HFFc6 (cell line): ENCODE measurements around the gene BZW2. TPM values are rescaled to one million over a fixed set of nuclear protein-coding genes. Genes with fewer than 3 reads are reported as not detected.

Experiments
- DNase-seq: peaks from one replicate; pipeline ENCODE4 v3.0.0-alpha.2; 2018
- H3K27ac Mint-ChIP-seq: 2 replicates; pipeline ENCODE4 v1.8.0; 2020; ENCODE audit warnings: mild to moderate bottlenecking, mixed read lengths
- H3K27me3 Mint-ChIP-seq: 2 replicates; pipeline ENCODE4 v1.8.0; 2021; ENCODE audit warnings: mild to moderate bottlenecking, moderate library complexity, mixed read lengths; ENCODE audit not compliant: insufficient read depth
- H3K36me3 Mint-ChIP-seq: 2 replicates; pipeline ENCODE4 v1.8.0; 2021; ENCODE audit warnings: low read depth, mixed read lengths
- H3K4me1 Mint-ChIP-seq: 2 replicates; pipeline ENCODE4 v1.8.0; 2020; ENCODE audit warnings: low read depth, mixed read lengths
- H3K4me3 Mint-ChIP-seq: 2 replicates; pipeline ENCODE4 v1.8.0; 2020; ENCODE audit warnings: mild to moderate bottlenecking, moderate library complexity, mixed read lengths
- H3K9me3 Mint-ChIP-seq: 2 replicates; pipeline ENCODE4 v1.8.0; 2020; ENCODE audit warnings: mild to moderate bottlenecking, mixed read lengths
- total RNA-seq, 6 experiments: library from RNA; stranded (reverse); fragmentation: NEBNext Ultra II Directional; extraction: Animal tissue kit (Norgen Biotek cat#: 25700); gene quantifications; 2 replicates in 1 of 6; 3 replicates in 5 of 6; pipeline ENCODE4 v1.2.3, GENCODE V29; 2021
- TF ChIP-seq, protein P1 (sequence below): fragments of 200-600 bp; sonication (generic); IDR thresholded peaks from 2 replicates; pipeline ENCODE4 v1.5.0; 2021; ENCODE audit warnings: antibody characterized with exemption, mild to moderate bottlenecking

The BZW2 gene
- total RNA-seq, 6 experiments from 2014 or later = 75.8 to 104 (median 94.5) TPM

GRCh38 chr7:16738011-16738688, 92.2 kb downstream of the BZW2 start:
- Mint-ChIP-seq H3K27me3 (no peaks in the 10 kb centered on the region; the same call in 1 of the 2 replicates), H3K9me3 (no peaks in the 10 kb centered on the region), H3K4me1 (peaks cover 56% of the 10 kb centered on the region), H3K36me3 (no peaks in the 10 kb centered on the region), H3K4me3 (no peak overlapping the region), H3K27ac (no peak overlapping the region)
- TF ChIP-seq, protein P1, sequence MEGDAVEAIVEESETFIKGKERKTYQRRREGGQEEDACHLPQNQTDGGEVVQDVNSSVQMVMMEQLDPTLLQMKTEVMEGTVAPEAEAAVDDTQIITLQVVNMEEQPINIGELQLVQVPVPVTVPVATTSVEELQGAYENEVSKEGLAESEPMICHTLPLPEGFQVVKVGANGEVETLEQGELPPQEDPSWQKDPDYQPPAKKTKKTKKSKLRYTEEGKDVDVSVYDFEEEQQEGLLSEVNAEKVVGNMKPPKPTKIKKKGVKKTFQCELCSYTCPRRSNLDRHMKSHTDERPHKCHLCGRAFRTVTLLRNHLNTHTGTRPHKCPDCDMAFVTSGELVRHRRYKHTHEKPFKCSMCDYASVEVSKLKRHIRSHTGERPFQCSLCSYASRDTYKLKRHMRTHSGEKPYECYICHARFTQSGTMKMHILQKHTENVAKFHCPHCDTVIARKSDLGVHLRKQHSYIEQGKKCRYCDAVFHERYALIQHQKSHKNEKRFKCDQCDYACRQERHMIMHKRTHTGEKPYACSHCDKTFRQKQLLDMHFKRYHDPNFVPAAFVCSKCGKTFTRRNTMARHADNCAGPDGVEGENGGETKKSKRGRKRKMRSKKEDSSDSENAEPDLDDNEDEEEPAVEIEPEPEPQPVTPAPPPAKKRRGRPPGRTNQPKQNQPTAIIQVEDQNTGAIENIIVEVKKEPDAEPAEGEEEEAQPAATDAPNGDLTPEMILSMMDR = no peak
- DNase-seq = no peak

- H3K4me1 Mint-ChIP-seq = peaks cover 67% of the 10 kb centered on the region
- H3K4me3 Mint-ChIP-seq = peak overlapping the region; percentile 47
- H3K27me3 Mint-ChIP-seq = no peaks in the 10 kb centered on the region
- TF ChIP-seq, protein P1 = no peak
- H3K36me3 Mint-ChIP-seq = no peaks in the 10 kb centered on the region
- no peaks in the 10 kb centered on the region for H3K9me3 Mint-ChIP-seq
- DNase-seq = peak; percentile 99
- H3K27ac Mint-ChIP-seq = peak overlapping the region; percentile 85
Observed at GRCh38 chr7:16739863-16740622, 94.1 kb downstream of the BZW2 start.

DNA sequence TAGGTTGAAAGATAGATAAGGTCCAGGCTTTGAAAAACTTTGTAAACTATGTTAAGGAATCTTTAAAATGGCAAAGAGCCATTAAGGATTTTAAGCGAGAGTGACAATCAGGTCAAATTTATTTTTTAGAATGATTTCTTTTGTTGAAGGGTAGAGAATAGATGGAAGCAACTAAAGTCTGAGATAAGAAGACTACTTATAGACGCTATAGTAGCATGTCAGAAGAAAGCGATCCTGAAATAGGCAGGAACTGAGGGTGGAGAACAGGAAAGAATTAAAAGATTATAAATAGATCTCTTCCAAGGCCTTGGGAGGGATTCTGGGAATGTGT, 94.6 kb downstream of the BZW2 start:
- TF ChIP-seq, protein P1 = no peak
- Mint-ChIP-seq H3K4me3 (peak overlapping the region; percentile 47), H3K27ac (peak overlapping the region; percentile 85), H3K9me3 (no peaks in the 10 kb centered on the region), H3K36me3 (no peaks in the 10 kb centered on the region), H3K4me1 (peaks cover 62% of the 10 kb centered on the region), H3K27me3 (no peaks in the 10 kb centered on the region)
- no peak for DNase-seq

DNA sequence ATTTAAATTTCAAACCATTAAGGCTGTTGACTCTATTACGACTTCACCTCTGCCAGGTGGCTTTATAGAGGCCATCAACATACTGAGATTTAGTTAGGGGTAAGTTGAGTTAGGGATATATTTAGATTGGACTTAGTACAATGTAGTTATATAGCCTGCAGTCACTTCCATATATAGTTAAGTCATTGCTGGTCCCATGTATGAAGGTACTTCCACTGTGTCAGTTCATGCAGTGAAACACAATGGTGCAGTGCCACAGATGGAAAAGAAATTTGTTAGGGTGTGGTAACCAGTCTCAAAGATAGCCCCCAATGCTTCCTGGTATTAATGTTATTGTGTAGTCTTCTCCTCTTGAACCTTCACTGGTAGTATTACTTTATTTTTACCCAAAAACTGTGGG, 95.0 kb downstream of the BZW2 start:
- H3K27ac Mint-ChIP-seq = peak overlapping the region; percentile 85
- TF ChIP-seq, protein P1 = no peak
- H3K36me3 Mint-ChIP-seq = no peaks in the 10 kb centered on the region
- no peaks in the 10 kb centered on the region for H3K9me3 Mint-ChIP-seq
- no peak overlapping the region for H3K4me3 Mint-ChIP-seq
- no peak for DNase-seq
- H3K27me3 Mint-ChIP-seq = no peaks in the 10 kb centered on the region
- H3K4me1 Mint-ChIP-seq = peaks cover 61% of the 10 kb centered on the region

- peak overlapping the region; percentile 85 for H3K27ac Mint-ChIP-seq
- H3K27me3 Mint-ChIP-seq = no peaks in the 10 kb centered on the region
- peaks cover 61% of the 10 kb centered on the region for H3K4me1 Mint-ChIP-seq
- no peak for DNase-seq
- TF ChIP-seq, protein P1 = no peak
- H3K4me3 Mint-ChIP-seq = no peak overlapping the region
- no peaks in the 10 kb centered on the region for H3K36me3 Mint-ChIP-seq
- H3K9me3 Mint-ChIP-seq = no peaks in the 10 kb centered on the region
Observed at GRCh38 chr7:16741676-16742075, 95.7 kb downstream of the BZW2 start.
